Glutamatergic neuron (in vitro differentiated cells): ENCODE measurements around the gene GPRIN1. TPM values are rescaled to one million over a fixed set of nuclear protein-coding genes. Genes with fewer than 3 reads are reported as not detected.

ENCODE experiments used
- DNase-seq: peaks from one replicate; pipeline ENCODE4 v3.0.0; 2022
- H3K27ac Mint-ChIP-seq: one replicate; pipeline ENCODE4 v1.8.0; 2020; ENCODE audit warnings: mild to moderate bottlenecking, mixed read lengths, inconsistent platforms; ENCODE audit not compliant: unreplicated experiment
- H3K27me3 Mint-ChIP-seq: one replicate; pipeline ENCODE4 v1.8.0; 2020; ENCODE audit warnings: mild to moderate bottlenecking, moderate library complexity, mixed read lengths, inconsistent platforms; ENCODE audit not compliant: unreplicated experiment
- H3K36me3 Mint-ChIP-seq: one replicate; pipeline ENCODE4 v1.8.0; 2020; ENCODE audit warnings: mild to moderate bottlenecking, mixed read lengths, inconsistent platforms; ENCODE audit not compliant: unreplicated experiment
- H3K4me1 Mint-ChIP-seq: one replicate; pipeline ENCODE4 v1.8.0; 2020; ENCODE audit warnings: mild to moderate bottlenecking, low read depth, mixed read lengths, inconsistent platforms; ENCODE audit not compliant: unreplicated experiment
- H3K4me3 Mint-ChIP-seq: one replicate; pipeline ENCODE4 v1.8.0; 2020; ENCODE audit warnings: mild to moderate bottlenecking, mixed read lengths, inconsistent platforms; ENCODE audit not compliant: unreplicated experiment
- H3K9me3 Mint-ChIP-seq: one replicate; pipeline ENCODE4 v1.8.0; 2020; ENCODE audit warnings: mild to moderate bottlenecking, moderate library complexity, mixed read lengths, inconsistent platforms; ENCODE audit not compliant: unreplicated experiment
- CTCF ChIP-seq: fragments of 200-600 bp; sonication (generic); IDR thresholded peaks from one replicate; pipeline ENCODE4 v1.5.0; 2021; ENCODE audit not compliant: partially characterized antibody, unreplicated experiment
- total RNA-seq: library from RNA; stranded (reverse); fragmentation: NEBNext Ultra II Directional; extraction: Animal tissue kit (Norgen Biotek cat#: 25700); gene quantifications from one replicate; pipeline ENCODE4 v1.2.1, GENCODE V29; 2021; ENCODE audit not compliant: unreplicated experiment

The GPRIN1 gene
- total RNA-seq, 1 donor from 2014 or later: 72.3 TPM

GRCh38 chr5:176579323-176579722 lies 30.6 kb downstream of the GPRIN1 start:
- no peak for DNase-seq
- Mint-ChIP-seq H3K4me1 (peaks cover 4% of the 10 kb centered on the region), H3K36me3 (no peaks in the 10 kb centered on the region), H3K4me3 (no peak overlapping the region), H3K27ac (no peak overlapping the region), H3K27me3 (peaks cover 12% of the 10 kb centered on the region), H3K9me3 (peaks cover 5% of the 10 kb centered on the region)
- TF ChIP-seq CTCF: no peak

GRCh38 chr5:176578391-176578808 lies 31.6 kb downstream of the GPRIN1 start:
- Mint-ChIP-seq H3K36me3 (no peaks in the 10 kb centered on the region), H3K27me3 (peaks cover 12% of the 10 kb centered on the region), H3K4me1 (peaks cover 4% of the 10 kb centered on the region), H3K27ac (no peak overlapping the region), H3K9me3 (peaks cover 5% of the 10 kb centered on the region), H3K4me3 (no peak overlapping the region)
- peak; percentile 74 for TF ChIP-seq CTCF
- DNase-seq: peak; percentile 70

GRCh38 chr5:176577312-176578176 lies 32.4 kb downstream of the GPRIN1 start:
- TF ChIP-seq CTCF: no peak
- peaks cover 12% of the 10 kb centered on the region for H3K27me3 Mint-ChIP-seq
- peaks cover 4% of the 10 kb centered on the region for H3K4me1 Mint-ChIP-seq
- no peak overlapping the region for H3K4me3 Mint-ChIP-seq
- no peak overlapping the region for H3K27ac Mint-ChIP-seq
- DNase-seq: no peak
- H3K36me3 Mint-ChIP-seq: no peaks in the 10 kb centered on the region
- peaks cover 5% of the 10 kb centered on the region for H3K9me3 Mint-ChIP-seq

- Mint-ChIP-seq H3K4me3 (no peak overlapping the region), H3K36me3 (no peaks in the 10 kb centered on the region)
These were observed 34.2 kb downstream of the GPRIN1 start for GRCh38 chr5:176575488-176576422.

More at GRCh38 chr5:176575488-176576422, 34.2 kb downstream of the GPRIN1 start:
- no peak for DNase-seq
- peaks cover 9% of the 10 kb centered on the region for H3K27me3 Mint-ChIP-seq
- peaks cover 4% of the 10 kb centered on the region for H3K4me1 Mint-ChIP-seq
- H3K27ac Mint-ChIP-seq: no peak overlapping the region
- no peak for TF ChIP-seq CTCF
- H3K9me3 Mint-ChIP-seq: peaks cover 5% of the 10 kb centered on the region
